Fibroblast of pulmonary artery (primary cell): Measurements from ENCODE around the gene SMARCD1.
A peak's percentile ranks its signal among the peaks of the same experiment; 100 is the strongest.

ENCODE experiments used
- DNase-seq: peaks from one replicate; pipeline ENCODE4 v3.0.0-alpha.2; 2010; ENCODE audit warnings: low read depth
- H3K4me3 ChIP-seq: replicated peaks from 2 replicates; pipeline ENCODE4 v1.5.1; 2011; ENCODE audit warnings: low read depth, mild to moderate bottlenecking, control low read depth, low read length, moderate library complexity
- TF ChIP-seq, protein P1 (sequence below): IDR thresholded peaks from 2 replicates; pipeline ENCODE4 v1.5.1; 2011; ENCODE audit warnings: mild to moderate bottlenecking, control low read depth, low read length, inconsistent platforms; ENCODE audit errors: missing control alignments

The SMARCD1 gene

DNA sequence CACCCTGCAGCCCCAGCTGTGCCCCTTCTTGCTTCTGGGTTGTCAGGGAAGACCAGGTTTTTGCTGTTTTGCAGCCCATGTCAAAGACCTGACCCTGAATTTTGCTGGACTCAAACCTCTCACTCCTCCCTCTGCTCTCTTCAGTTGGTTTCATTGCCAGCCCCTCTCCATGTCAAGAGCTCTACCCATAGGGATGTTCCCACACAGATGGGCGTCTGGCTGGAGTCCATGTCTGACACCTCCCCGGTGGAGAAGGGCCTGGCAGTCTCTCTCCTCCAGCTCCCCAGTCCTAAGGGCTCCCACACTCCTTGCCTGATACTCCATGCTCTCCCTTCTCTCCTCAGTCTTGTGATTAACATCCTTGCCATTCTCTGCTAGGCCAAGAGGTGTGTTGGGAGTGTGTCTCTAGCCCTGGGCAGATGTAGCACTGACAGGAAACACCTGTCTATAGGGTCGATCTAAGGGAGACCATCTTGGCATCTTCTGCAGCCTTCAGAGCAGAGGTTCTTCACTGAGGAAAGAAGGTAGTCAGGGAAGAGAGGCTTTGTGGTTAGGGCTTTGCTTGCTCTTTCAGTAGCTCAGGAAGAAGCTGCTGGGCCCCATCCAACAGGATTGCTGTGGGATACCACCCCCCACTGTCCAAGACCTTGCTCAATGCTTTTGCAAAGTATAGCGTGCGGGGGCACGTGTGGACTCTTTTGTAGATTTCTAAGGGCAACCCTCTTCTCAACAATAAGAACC, 23.0 kb upstream of the SMARCD1 start:
- no peak overlapping the region for H3K4me3 ChIP-seq
- DNase-seq, result no peak
- TF ChIP-seq, protein P1, sequence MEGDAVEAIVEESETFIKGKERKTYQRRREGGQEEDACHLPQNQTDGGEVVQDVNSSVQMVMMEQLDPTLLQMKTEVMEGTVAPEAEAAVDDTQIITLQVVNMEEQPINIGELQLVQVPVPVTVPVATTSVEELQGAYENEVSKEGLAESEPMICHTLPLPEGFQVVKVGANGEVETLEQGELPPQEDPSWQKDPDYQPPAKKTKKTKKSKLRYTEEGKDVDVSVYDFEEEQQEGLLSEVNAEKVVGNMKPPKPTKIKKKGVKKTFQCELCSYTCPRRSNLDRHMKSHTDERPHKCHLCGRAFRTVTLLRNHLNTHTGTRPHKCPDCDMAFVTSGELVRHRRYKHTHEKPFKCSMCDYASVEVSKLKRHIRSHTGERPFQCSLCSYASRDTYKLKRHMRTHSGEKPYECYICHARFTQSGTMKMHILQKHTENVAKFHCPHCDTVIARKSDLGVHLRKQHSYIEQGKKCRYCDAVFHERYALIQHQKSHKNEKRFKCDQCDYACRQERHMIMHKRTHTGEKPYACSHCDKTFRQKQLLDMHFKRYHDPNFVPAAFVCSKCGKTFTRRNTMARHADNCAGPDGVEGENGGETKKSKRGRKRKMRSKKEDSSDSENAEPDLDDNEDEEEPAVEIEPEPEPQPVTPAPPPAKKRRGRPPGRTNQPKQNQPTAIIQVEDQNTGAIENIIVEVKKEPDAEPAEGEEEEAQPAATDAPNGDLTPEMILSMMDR, result no peak

DNA sequence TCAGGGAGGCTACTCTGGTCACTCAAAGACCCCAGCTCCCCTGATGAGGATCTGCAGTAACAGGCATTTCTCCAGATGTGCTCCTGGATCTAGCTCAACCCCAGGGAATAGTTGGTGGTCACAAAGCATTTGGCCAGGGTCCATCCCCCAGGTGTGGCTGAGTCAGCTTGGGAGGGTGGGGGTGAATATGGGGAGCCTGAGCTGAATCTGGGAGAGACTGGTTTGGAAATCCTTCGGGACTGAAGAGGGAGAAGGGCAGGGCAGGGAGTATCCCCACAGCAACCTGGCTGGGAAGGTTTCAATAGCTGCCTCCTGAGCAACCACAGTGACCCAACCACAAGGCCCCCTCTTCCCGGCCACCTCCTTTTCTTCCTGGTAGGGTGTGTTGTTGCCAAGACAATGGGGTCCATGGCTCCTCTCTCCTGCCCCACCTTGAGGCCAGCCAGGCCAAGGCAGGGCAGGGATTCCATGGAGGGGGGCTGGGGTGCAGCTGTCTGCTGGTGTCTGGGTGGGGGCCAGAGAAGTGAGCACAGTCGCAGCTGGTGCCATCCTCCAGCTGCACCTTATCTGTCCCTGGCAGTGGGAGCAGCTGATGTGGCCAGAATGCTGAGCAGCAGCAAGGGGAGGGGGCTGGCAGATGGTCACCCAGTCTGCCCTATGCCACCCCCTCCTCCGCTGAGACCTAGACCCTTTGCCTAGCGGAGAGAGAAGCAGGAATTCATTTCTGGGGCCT, 22.2 kb upstream of the SMARCD1 start:
- no peak for DNase-seq
- TF ChIP-seq, protein P1, result no peak
- no peak overlapping the region for H3K4me3 ChIP-seq

DNA sequence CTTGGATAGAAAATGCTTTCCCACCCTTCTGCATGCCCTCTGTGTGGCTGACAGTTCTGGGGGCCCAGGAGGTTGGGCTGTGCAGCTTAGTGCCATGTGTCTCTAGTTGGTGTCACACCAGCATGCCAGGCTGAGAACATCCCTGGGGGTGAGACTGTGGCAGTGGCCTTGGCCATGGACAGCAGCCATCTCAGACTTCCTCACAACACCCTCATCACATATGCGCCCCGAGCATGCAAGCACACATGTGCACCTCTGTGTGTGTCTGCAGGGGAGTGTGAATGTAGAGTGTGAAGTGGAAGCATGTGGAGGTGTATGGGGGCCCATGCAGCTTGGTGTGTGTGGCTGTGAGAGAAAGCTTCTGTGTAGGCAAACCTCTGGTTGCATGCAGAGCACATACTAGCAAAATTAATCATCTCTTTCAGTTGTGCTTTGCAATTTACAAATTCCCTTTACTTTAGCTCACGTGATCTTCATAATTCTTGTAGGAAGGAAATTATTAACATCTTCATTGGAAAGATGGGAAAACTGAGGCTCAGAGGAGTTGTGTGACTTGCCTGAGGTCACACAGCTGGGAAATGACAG, 19.3 kb upstream of the SMARCD1 start:
- H3K4me3 ChIP-seq, result no peak overlapping the region
- no peak for DNase-seq
- TF ChIP-seq, protein P1, result no peak

DNA sequence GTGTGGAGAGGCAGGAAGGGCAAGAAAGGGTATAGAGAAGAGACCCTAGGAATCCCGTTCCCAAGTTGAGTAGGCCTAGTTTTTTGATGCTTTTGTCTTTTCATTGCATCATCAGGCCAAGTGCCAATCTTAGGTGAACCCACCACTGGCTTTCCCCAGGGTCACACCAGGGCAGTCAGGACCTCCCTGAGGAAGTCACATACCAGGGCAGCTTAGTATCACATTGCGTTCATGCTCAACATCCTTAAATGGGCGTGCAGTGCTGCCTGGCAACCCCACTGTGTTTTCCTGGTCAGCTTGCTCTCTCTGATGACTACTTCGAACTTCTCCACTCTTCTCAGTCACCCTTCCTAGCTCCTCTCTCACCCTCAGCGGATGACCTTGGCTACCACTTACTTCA, 18.7 kb upstream of the SMARCD1 start:
- no peak overlapping the region for H3K4me3 ChIP-seq
- TF ChIP-seq, protein P1, result no peak
- peak; percentile 74 for DNase-seq

DNA sequence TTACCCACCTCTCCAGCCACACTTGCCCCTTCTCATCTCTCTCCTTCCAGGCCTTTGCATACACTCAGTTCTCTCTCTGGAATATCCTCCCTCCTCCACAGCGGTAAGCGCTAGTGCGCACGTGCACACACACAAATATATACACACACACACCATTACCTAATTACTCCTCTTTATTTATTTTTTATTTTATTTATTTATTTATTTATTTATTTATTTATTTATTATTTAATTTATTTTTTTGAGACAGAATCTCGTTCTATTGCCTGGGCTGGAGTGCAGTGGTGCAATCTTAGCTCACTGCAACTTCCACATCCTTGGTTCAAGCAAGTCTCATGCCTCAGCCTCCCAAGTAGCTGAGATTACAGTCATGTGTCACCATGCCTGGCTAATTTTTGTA, 16.1 kb upstream of the SMARCD1 start:
- no peak for DNase-seq
- TF ChIP-seq, protein P1, result no peak
- no peak overlapping the region for H3K4me3 ChIP-seq

DNA sequence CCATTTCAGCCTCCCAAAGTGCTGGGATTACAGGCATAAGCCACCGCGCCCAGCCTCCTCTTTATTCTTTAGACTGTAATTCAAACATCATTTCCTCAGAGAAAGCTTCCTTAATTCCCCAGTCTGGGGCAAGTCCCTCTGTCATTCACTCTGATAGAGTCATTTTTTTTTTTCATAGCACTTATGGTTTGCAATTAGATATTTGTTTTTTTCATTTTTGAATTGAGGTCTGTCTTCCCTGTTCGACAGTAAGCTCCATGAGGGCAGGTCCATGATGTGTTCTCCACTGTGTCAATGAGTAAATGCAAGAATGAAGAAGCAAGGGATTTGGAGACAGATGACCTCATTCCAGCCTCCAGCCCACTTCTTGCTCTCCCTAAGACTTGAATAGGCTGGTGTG, 15.6 kb upstream of the SMARCD1 start:
- DNase-seq, result no peak
- H3K4me3 ChIP-seq, result no peak overlapping the region
- TF ChIP-seq, protein P1, result no peak
